PC-9 (cell line): ENCODE data around the gene IGF2R.

Experiments used
- CTCF ChIP-seq: fragments of 200-600 bp; sonication (generic); conservative IDR thresholded peaks from 2 replicates; pipeline ENCODE4 v1.6.1; 2017; ENCODE audit warnings: mixed run types, antibody characterized with exemption, mild to moderate bottlenecking, moderate library complexity
- EZH2 ChIP-seq: fragments of 200-600 bp; sonication (generic); IDR thresholded peaks from 2 replicates; pipeline ENCODE4 v1.8.0; 2017; ENCODE audit warnings: antibody characterized with exemption, low read depth

- no peak for TF ChIP-seq CTCF
- no peak for TF ChIP-seq EZH2
Measured at GRCh38 chr6:160095146-160095845, 126.4 kb downstream of the IGF2R start.
